NCI-H82 treated with DMSO at 0.1 percent for 48 hours (cell line): ENCODE results near the gene TPR.
"Not testable (repeated sequence)": the region's sequence is repeated elsewhere in the genome, so short reads cannot be mapped to it uniquely, and the experiment has no call there.

ENCODE experiments used
- DNase-seq: peaks from one replicate; lab custom pipeline; 2025; ENCODE audit not compliant: unreplicated experiment; lab: John Stamatoyannopoulos, UW

Gene TPR

DNA sequence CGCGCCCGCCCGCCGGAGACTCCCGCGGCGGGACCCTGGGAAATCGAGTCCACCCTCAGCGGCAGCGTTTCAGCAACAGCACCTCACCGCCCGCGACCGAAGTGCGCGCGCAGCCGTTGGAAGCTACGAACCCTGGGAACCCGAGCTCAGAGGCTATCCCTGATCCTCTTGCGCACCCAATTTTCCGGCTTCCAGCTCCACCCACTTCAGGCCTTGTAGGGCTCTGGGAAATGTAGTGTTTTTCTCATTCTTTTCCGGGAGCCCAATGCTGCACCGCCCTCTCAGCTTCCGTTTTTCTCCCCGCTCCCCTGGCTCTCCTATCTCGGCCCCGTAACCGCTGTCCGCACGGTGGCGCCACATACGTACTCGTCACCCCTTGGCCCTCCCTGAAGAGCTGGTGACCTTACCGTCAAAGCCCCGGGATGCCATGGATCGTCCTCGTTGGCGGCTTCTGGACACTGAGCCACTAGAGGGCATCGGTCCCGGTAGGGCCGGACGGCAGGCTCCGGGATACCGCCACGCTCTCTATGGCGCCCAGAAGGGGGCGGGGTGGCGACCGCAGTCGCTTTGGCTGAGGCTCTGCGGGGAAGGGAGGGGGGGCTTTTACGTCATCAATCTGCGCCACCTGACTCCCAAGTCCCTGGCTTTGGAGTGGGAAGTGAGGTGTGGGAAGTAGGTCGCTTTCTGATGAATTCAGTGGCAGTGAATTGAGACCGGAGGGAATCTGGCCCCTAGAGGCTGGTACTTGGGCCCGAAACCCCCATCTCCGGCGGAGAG lies at the start of gene TPR, which contains the start of gene ODR4:
Gene TPR (minus strand): TSS at position 102 of the 777 bp plus-strand sequence. CDS start 225 bp downstream, outside the sequence.
Gene ODR4 (plus strand): TSS at position 687 of the 777 bp plus-strand sequence. CDS start 3,948 bp downstream, outside the sequence.
- peak; percentile 100 for DNase-seq

DNA sequence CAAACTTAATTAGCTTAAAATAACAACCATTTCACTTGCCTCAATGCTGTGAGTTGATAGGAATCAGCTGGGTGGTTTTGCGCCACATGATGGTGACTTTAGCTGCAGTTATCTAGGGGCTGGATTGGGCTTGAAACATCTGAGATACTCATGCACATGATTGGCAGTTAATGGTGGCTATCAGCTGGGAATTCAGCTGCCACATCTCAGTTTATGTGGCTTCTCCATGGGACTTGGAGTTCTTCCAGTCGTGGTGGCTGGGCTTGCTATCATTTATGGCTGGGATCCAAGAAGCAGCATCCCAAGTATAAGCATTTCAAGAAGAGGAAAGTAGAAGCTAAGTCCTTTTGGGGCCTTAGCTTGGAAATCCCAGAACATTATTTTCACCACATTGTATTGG lies 49.5 kb upstream of the TPR start:
- no peak for DNase-seq

DNA sequence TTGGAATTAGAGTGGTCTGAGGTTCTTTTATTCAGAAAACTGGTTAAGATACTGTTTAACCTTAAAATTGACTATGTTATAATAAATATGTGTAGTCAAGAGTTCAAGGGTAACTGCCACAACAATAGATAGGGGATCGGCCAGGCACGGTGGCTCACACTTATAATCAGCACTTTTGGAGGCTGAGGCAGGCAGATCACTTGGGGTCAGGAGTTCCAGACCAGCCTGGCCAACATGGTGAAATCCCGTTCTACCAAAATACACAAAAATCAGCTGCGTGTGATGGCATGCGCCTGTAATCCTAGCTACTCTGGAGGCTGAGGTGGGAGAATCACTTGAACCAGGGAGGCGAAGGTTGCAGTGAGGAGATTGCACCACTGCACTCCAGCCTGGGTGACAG lies 46.4 kb upstream of the TPR start:
- peak; percentile 70 for DNase-seq

DNA sequence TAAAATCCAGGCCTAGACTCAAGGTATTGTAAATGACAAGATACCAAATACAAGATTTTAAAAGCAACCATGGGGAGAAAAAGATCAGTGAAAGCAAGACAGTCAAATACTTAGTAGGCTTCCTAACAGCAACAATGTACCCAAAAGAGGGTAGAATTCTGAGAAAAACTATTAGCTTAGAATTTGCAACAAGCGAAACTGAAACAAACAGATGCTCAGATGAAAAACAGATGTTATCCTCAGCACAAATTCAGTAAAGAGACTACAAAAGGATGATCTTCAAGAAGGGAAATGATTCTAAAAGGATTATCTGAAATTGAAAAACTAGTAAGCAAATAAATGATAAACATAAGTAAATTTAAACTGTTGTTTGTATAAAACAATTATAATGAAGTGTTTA lies 45.9 kb upstream of the TPR start:
- peak; percentile 77 for DNase-seq

DNA sequence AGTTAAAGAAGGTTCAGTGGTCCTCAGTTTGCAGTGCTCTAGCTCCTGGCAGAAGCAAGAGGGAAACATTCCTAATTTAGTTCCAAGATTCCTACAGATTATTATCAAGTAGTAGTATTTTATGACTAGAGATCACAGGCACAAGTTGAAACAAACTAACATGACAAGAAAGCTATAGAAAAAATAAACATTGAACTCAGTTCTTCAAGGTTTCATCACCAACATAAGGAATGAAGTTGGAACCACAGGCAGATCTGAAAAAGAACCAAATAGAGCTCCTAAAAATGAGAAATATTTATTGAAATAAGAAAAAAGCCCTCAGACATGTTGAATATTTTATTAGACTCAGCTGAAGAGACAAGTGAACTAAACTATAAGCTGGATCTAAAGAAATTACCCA lies 45.3 kb upstream of the TPR start:
- no peak for DNase-seq

DNA sequence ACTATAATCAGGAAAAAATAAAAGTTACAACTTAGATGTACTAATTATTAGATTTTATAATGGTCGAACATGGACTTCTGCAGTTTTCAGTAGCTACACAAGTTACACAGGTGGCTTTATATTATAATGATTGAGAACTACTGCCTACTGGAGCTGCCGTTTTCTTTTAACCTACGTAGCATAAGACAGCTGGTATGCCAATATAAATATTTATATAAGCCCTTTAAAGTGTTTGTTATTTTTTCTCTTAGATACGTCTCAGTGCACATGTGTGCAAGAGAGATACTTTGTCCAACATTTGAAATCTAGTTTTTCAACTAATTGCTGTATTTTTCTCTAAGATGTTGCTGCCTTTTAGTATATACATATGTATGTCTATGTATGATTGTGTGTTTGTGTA lies 43.5 kb upstream of the TPR start:
- no peak for DNase-seq

DNA sequence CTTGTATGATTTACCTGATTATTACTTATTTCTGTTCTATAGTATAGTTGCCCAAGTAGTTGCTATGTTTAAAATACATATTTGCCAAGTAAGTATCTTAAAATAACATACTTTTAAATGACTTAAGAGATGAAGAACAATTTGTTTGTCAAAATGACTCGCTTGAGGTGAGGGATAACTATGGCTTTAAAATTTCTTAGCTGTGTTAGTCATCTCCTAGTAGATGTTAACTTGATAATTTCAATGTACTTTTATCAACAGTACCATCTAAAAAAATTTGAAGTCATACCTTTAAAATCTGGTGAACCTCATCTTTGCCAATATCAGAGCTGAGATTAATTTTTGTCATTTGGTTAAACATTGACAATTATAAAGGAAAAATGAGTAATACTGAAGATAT lies 38.3 kb upstream of the TPR start:
- no peak for DNase-seq

DNA sequence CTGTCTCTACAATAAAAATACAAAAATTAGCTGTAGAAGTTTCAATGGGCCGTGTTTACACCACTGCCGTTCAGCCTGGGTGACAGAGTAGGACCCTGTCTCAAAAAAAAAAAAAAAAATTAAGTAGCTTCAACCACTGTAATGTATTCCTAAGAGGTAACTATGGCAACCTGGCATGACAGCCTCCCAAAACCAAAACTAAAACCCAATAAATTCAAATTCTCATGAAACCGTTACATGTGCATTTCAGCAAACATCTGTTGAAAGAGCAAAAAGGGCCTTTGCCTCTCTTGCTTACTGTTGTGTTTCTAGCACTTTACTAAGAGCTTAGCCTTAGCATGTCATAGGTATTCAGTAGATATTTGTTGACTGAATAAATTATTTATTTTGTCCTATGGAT lies 34.0 kb upstream of the TPR start:
- DNase-seq: no peak

DNA sequence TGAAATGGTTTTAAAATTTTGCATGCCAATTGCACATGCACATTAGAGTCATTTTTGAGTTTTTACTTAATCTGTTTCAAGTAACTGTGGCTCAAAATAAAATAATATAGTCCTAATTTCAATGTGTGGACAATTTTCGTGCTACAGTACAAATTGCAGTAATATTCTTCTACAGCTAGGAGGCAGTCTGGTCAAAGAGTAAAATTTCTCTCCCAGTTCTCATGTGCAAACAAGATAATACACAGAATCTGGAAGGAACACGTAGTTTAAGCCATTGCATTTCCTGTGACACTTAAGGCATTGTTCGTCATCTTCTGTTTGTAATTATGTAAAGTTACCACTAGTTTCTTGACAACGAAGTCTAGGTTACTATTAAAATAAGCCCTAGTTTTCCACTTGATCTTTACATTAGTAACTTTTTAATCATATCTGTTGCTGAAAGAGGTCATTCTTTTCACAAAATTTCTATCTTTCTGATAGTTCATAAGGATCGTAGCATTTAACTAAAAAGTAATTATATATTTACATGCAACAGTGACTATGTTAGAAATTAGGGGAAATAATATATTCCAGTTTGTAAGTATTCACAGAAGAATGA lies 29.5 kb upstream of the TPR start:
- DNase-seq: peak; percentile 84

DNA sequence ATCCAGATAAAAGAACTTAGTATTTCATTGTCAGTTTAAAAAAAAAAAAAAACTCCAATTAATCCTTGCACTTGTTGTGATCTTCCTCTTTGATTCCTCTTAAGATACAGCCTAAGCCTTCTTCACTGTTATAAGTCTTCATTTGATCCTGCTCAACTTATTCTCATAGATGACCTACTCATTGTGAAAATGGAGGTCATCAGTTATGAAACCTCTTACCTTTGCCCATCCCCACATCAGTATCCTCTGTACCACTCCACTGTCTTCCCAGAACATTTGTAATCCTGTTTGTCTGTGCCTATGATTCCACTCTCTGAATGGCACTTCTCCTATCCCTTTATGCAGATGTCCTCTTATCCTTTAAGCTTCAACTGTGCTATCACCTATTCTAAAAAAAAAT lies 28.6 kb upstream of the TPR start:
- peak; percentile 95 for DNase-seq

DNA sequence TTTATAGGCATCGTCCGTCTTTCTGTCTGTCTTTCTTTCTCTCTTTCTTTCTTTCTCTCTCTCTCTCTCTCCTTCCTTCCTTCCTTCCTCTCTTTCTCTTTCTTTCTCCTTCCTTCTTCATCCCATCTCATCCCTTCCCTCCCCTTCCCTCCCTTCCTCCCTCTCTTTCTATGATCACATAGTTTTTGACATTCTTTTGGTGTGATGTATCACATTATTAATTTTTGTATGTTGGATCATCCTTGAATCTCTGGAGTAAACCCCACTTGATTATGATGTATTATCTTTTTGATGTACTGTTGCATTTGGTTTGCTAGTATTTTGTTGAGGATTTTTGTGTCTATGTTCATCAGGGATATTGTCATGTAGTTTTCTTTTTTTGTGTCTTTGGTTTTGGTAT lies 26.4 kb upstream of the TPR start:
- DNase-seq: not testable (repeated sequence)

DNA sequence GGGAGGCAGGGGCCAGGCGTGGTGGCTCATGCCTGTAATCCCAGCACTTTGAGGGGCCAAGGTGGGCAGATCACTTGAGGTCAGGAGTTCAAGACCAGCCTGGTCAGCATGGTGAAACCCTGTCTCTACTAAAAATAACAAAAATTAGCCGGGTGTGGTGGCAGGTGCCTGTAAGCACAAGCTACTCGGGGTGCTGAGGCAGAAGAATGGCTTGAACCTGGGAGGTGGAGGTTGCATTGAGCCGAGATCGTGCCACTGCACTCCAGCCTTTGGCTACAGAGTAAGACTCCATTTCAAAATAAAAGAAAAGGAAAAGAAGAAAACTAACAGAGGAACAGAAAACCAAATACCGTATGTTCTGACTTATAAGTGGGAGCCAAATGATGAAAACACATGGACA lies 17.7 kb upstream of the TPR start:
- not testable (repeated sequence) for DNase-seq

DNA sequence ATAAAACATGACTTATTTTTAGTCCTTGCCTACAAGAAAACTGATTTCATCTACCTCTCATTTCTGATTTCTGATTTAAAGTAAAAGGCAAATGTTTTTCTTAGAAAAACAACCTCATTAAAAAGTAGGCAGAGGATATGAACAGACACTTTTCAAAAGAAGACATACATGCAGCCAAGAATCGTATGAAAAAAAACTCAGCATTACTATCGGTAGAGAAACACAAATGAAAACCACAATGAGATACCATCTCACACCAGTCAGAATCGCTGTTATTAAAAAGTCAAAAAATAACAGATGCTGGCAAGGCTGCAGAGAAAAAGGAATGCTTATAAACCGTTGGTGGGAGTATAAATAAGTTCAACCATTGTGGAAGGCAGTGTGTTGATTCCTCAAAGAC lies 16.8 kb upstream of the TPR start:
- no peak for DNase-seq

DNA sequence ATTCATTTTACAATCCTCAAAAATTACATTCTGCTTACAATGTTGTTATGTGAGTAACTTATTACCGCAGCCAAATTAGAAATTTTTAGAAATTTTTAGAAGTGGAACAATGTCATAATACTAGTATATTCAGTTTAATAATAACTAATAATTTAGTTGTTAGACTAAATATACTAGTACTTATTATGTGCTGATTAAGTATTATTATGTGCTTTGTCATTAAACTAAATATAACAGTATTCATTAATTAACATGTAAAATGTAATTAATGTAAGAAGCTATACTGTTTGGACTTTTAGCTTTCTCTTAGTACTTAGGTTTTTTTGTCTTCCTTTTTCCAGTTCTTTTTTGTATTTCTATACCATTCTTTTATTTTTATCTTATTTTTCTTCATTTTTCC lies 15.9 kb upstream of the TPR start:
- DNase-seq: no peak

DNA sequence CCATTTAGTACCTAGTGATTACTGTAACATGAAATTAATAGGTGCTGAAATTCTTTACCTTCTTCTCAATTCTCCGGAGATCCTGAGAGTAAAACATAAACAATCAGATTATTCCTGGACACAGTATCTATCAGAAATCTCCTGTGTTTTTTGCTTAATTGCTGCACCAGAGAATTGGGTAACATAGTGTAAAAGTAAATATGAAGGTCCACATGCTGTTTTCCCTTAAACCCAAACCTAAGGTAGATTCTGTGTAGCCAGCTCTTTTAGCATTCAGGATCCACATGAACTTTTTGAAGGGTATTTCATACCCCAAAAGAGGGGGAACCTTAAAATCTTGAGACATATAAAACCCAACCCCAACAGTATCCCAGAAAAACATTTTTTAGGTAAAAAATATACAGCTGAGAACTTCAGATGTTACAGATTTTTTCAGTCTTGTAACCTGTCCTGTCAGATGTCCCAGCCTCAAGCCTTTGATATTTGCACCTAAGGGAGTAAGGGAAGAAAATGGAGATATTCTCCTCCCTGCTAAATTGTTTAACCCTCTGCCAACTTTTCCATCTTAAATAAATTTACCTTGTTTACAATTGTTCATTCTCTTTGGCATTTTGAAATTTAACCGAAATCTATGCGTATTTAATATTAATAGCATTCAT lies 11.8 kb upstream of the TPR start:
- DNase-seq: no peak

DNA sequence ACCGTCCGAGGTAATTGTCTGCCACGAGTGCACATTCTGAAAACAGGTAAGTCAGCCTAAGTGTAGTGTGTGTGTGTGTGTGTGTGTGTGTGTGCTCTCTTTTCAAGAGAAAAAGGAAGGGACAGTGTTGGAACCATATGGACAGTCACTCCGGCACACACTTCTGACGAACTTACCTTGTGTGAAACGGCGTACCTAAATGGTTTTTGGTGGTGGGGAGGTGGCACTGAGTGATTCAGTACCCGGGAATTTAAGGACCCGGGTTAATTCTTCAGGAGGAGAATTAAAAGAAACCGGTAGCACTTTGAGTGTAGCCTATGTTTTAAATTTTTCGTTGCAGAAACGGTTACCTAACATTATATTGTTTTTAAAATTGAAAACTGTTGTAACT lies 871 bp upstream of the TPR start:
- DNase-seq: no peak

DNA sequence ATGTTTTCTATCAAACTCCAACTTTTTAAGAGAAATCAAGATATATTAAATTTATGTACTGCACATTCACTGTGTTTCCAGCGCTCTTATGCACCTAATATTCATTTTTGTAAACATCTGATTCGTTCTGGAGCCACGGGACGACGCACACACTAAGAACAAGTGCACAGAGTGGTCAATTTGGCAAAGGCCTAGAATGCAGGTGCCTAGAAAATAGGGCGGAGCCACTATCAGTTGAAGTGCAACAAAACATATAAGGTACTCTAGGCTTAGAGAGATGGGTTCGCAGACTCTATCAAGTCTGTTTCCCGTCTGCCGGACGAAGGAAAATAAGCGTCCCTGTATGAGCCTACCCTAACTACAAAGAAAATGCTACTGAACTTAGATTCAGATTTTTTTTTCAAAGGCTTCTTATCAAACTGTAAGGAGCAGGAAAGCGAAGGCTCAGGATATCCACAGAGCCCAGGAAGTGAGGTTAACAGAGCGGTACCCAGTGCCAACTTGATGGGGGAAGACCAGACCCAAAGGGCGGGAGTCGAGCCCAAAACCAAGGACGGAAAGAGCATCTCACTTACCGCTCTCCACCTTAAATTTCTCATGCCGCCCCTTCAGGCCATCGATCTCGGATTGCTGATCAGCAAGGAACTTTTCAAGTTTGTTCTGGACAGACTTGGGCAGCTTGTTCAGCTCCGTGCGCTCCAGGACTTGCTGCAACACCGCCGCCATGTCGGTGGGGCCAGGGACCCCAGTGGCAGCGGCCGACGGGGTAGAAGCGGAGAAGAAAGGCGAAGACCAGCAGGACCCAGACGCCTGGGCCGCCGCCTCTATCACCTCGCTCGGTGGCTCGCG lies 526 bp downstream of the TPR start:
- DNase-seq: no peak

DNA sequence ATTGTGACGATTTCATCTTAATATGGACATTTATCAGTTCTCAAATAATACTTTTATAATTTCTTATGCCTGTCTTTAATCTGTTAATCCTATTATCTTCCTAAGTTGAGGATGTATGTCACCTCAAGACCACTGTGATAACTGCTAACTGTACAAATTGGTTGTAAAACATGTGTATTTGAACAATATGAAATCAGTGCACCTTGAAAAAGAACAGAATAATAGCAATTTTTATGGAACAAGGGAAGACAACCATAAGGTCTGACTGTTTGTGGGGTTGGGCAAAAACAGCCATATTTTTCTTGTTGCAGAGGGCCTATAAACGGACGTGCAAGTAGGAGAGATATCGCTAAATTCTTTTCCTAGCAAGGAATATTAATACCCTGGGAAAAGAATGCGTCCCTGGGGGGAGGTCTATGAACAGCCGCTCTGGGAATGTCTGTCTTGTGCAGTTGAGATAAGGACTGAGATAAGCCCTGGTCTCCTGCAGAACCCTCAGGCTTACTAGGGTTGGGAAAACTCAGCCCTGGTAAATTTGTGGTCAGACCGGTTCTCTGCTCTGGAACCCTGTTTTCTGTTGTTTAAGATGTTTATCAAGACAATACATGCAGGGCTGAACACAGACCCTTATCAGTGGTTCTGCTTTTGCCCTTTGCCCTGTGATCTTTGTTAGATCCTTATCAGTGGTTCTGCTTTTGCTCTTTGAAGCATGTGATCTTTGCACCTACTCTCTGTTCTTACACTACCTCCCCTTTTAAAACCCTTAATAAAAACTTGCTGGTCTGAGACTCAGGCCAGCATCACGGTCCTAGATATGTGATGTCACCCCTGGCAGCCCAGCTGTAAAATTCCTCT lies 27.0 kb downstream of the TPR start:
- DNase-seq: not testable (repeated sequence)

DNA sequence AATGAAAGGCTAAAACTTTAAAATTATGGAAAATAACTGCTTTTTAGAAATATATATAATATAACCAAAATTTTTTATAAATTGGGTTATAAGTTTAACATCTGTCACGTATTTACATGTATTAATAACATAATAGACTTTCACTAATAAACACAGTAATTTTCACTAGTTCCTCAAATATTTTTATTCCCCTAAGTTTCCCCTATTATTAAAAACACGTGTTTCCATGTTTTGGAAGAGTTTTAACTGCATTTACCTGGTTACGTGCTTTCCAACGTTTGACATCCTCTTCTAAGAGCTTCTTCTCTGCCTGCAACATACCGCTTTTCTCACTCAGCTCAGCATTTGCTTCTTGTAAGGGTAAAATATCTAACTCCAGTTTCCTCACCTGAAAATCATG lies 34.3 kb downstream of the TPR start:
- DNase-seq: no peak

DNA sequence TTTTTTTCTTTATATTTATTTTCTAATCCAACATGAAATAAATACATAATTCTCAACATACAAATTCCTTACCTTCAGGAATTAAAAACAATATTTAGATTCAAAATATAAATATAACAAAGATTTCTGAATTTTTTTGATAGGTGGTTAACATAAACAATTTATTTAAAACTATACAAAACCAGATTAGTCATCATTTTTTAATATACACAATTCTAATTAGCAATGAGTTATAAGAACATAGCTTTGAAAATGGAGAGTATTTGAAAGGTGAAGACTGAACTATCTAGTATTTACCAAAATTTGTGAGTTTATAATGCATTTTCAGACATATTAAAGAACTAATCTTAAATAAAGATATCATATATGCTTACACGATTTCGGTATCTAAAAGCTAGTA lies 37.5 kb downstream of the TPR start:
- no peak for DNase-seq
